Stimulated activated CD4-positive, alpha-beta T cell treated with anti-CD3 and anti-CD28 coated beads, Interleukin-1b, Interleukin-23, amount 100 ng/mL, for 24 hours (primary cell): ENCODE results near the gene TMIE.

Source experiments
- DNase-seq, 4 experiments: peaks; one replicate each; pipeline ENCODE4 v3.0.0-alpha.2; 2020; ENCODE audit warnings: low read depth in 4 of 4, low spot score in 1 of 4

TMIE gene

DNA sequence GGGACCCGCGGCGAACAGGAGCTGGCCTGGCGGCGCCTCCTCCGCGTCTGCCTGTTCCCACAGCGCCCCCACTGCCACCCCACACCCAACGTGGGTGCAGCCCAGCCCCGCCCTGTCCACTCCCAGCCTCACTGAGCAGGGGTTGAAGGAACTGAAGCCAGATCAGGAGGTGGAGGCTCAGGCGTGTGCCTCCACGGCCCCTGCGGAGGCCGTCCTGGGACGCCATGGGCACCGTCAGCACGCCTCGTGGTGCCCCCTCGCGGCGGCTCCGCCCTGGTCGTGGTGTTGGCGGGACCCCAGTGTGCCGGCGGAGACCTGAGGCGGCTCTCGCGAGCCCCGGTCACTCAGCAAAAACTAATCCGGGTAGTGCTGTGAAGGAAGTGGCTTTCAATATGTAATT, 55.5 kb downstream of the TMIE start:
- DNase-seq = no peak

DNA sequence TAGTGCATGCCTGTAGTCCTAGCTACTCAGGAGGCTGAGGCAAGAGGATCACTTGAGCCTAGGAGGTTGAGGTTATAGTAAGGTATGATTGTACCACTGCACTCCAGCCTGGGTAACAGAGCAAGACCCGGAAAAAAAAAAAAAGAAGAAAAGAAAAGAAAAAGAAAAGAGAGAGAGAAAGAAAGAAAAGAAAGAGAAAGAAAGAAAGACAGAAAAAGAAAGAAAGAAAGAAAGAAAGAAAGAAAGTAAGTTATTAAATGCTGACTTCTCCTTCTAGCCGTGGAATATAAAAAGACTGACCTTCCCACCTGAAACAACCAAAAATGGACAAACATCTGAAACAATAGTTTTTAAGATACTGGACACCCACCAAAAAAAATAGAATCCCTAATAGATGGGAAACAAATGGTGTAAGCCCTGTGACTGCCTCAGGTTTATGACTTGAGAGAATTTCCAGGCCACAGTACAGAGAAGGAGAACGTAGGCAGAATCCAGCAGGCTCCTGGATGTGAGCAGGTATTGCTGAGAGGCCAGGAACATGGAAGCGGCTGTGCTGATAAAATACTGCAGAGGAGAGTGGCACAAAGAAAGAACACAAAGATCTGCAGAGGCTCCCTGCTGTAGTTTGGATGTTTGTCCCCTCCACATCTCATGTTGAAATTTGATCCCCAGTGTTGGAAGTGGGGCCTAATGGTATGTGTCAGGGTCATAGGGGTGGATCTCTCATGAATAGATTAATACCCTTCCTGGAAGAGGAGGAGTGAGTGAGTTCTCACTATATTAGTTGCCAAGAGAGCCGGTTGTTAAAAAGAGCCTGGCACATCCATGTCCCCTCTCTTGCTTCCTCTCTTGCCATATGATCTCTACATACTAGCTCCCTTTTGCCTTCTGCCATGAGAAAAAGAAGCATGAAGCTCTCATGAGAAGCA, 58.3 kb downstream of the TMIE start:
- no peak for DNase-seq
